ENCODE data around the gene WNT2B.

DNA sequence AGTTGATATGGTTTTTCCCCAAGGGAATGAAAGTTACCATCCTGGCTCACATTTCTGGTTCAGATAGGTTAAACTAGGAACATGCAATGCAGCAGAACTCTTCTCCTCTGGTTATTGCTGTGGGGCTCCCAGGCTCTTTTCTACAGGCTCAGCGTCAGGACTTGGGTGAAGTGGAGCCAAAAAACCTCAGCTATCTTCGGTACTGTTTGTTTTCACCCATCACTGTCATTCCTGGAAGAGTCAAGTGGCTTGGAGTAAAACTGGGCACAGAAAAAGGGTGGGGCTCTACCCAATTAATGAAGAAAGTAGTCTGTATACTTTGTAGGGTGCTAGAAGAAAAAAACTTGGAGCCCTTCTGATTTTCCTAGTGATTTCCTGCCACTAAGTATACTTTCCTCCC, 9.4 kb downstream of the WNT2B start:
- TF ChIP-seq, protein P1, sequence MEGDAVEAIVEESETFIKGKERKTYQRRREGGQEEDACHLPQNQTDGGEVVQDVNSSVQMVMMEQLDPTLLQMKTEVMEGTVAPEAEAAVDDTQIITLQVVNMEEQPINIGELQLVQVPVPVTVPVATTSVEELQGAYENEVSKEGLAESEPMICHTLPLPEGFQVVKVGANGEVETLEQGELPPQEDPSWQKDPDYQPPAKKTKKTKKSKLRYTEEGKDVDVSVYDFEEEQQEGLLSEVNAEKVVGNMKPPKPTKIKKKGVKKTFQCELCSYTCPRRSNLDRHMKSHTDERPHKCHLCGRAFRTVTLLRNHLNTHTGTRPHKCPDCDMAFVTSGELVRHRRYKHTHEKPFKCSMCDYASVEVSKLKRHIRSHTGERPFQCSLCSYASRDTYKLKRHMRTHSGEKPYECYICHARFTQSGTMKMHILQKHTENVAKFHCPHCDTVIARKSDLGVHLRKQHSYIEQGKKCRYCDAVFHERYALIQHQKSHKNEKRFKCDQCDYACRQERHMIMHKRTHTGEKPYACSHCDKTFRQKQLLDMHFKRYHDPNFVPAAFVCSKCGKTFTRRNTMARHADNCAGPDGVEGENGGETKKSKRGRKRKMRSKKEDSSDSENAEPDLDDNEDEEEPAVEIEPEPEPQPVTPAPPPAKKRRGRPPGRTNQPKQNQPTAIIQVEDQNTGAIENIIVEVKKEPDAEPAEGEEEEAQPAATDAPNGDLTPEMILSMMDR (IDR thresholded peaks at IDR 0.05; ENCODE audit: low read depth, low read length), result no peak
- no peak for TF ChIP-seq EZH2phosphoT487 (IDR thresholded peaks at IDR 0.05; ENCODE audit: low read depth)

All from OCI-LY3 (cell line).